GM12891 (cell line): ENCODE data around the gene CXCR4.

Experiments
- POLR2A ChIP-seq: IDR thresholded peaks from 2 replicates; pipeline ENCODE4 v1.6.1; 2011; ENCODE audit warnings: low read depth, low read length, control low read depth
- SPI1 ChIP-seq: IDR thresholded peaks from 2 replicates; pipeline ENCODE4 v1.6.1; 2011; ENCODE audit warnings: low read depth, low read length, control low read depth
- TAF1 ChIP-seq: IDR thresholded peaks from 2 replicates; pipeline ENCODE4 v1.6.1; 2011; ENCODE audit warnings: low read depth, low read length, control low read depth

GRCh38 chr2:136065907-136066306 lies 52.0 kb downstream of the CXCR4 start:
- no peak for TF ChIP-seq TAF1
- TF ChIP-seq SPI1 = no peak
- no peak for TF ChIP-seq POLR2A
